Measurements from ENCODE around the gene PKNOX2.

Gene PKNOX2

DNA sequence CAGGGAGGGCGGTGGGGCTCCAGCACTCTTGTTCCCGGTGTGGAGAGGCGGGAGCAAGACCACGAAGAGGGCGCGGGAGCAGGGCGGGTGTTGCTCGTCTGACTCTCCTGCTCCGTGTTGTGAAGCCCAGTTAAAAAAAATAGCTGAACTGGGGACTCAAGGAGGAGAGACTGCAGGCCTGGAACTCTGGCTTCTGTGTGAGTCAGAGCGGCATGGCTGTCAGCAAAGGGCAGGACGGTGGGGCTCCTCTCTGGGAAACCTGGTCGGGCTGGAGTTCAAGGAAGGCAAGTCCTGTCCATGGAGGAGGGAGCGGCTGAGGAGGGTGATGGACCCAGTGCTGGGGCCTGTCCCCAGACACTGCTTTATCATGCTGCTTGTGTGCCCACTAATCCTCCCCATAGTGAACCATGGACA lies 179.2 kb downstream of the PKNOX2 start:
- no peak for DNase-seq

GRCh38 chr11:125344846-125345420 lies 180.4 kb downstream of the PKNOX2 start:
- DNase-seq: no peak

DNA sequence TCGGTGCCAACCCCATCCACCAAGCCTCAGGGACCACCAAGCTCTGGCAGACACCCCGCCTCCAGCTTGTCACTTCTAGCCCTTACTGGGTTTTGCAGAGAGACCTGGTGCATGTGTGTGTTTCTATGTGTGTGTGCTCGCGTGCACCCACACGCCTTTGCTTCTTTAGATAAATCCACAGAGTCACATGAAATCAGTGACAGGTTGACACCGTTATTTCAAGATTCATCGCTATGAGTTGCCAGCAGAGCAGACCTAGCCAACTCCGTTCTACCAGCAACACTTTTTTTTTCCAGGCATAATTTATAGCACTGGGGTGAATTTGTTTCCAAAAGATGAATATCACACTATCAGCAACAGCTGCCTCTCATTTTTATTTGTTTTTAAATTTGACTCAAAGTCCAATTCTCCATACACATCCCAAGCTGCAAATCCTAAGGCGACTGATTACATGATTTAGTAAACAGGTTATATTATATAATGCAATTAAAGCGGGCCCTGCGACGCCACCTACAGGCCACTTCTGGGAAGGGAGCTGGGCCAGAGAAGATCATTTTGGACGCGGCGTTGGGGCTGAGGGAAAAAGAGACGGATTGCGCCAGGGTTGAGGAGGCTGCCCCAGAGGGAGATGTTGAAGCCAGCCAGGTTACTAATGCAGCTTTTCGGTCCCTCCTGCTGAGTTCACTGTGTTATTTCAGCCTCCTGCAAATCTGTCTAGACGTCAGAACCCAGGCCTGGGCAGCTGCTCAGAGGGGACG lies 181.0 kb downstream of the PKNOX2 start:
- peak; percentile 9 for DNase-seq

- DNase-seq: no peak
Measured at GRCh38 chr11:125346179-125346530, 181.6 kb downstream of the PKNOX2 start.

GRCh38 chr11:125346565-125347260 lies 182.2 kb downstream of the PKNOX2 start:
- DNase-seq: no peak

DNA sequence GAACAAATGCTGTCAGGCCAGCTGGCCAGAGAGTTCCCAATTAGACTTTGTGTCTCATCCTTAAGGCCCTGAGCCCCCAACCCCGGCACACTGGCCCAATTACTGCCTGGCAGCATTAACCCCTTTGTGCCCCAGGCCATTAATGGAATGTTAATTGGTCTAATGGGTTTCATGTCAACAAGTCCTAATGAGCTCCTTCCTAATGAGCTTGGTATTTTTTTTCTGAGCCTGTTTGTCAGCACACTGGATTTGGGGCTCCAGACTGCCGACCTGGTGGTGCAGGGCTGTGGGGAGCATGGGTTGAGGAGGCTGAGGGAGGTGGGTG lies 182.7 kb downstream of the PKNOX2 start:
- DNase-seq: no peak

DNA sequence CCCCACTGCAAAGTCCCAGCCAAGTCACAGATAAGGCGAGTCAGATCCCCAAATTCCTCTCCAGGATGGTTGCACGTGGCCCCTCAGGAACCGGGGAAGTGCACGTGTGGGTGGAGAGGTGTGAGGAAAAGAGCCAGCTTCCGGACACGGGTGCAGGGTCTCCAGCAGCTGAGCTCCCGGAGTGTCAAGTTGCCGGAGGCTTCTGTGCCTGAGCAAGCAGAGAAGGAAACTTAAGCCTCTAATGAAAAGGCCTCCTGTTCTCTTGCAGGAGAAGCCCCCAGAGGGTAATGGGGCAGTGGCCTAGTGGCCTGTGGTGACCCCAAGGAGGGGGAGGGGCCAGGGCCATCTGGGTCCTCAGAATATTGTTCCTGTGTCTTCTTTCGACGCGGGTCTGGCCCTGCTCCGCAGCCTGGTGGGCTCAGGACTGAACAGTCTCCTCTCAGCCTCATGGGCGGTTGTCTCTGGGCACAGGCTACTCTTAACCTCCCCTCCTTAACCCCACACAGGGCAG lies 183.6 kb downstream of the PKNOX2 start:
- DNase-seq: no peak

DNA sequence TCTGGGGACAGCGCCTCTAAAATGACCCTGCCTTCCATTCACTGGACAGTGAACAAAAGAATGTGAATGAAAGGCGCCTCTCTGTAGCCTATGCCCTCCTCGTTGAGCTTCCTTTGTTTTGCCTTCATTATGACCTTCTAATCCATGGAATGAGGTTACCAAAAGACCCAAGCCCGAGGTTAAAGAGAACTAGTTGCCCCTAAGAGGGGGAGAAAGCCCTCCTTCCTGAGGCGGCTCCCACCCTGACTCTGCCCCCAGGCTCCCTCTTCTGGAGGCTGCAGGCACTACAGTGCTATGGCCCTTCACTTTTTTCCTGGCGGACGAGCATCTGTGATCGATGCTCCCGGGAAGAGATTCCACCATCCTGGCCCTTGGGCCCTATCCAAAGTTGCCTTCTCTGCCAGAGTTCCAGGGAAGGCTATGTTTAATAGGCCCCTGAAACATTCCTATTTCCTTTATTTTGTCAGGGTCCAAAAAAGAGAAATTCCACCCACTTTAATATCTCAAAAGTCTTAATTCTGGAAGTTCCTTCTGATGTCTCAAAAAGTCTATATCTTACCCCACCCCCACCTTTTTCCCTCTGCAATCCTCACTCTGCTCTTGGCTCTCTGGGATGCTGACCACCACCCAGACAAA lies 184.2 kb downstream of the PKNOX2 start:
- no peak for DNase-seq

GRCh38 chr11:125350206-125351032 lies 185.9 kb downstream of the PKNOX2 start:
- DNase-seq: no peak

GRCh38 chr11:125351033-125351867 lies 186.7 kb downstream of the PKNOX2 start:
- peak; percentile 19 for DNase-seq

- DNase-seq: no peak
Measured at GRCh38 chr11:125351868-125352250, 187.3 kb downstream of the PKNOX2 start.

DNA sequence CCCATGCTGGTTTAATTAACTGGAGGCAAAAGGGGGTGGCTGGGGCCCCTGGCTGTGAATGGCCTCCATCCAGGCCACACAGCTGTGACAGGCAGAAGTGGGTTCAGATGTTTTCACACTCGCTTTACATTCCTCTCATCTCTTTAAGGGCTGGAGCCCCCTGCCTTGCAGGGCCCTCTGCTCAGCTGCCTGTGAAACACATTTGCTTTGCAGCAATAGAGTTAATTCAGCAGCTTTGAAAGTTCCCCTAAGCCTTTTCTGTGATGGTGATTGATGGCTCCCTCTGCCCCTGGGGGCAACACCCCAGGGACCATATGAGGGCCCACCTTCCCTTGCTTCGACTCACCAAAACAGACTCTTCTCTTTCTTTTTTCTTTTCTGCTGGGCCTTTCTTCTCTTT lies 192.2 kb downstream of the PKNOX2 start:
- DNase-seq: no peak

- no peak for DNase-seq
Measured at GRCh38 chr11:125357551-125357950, 193.0 kb downstream of the PKNOX2 start.

DNA sequence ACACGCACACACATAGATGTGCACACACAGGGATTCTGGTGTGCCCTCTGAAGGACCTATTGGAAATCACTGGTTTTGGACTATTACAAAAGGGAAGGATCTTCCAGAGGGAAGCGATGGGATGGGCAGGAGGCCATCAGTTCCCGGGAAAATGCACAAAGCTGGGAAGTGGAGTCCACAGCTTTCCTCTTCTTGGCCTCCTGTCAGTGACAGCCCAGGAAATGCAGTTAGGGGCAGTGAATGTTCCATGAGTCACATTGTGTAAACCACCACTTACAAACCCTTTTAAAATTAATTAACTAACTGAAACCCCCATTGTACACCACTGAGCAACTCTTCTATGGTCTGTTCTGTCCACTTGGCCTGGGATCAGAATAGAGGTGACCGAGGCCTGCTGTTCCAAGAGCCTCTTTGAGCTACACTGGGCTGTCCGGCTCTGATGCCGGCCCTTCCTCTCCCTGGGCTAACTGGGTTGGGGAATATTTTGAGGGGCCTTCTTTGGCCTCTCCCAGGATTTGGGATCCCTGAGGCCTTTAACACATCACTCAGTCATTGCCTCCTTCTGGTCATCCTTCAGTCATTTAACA lies 193.8 kb downstream of the PKNOX2 start:
- DNase-seq: no peak

GRCh38 chr11:125359130-125359529 lies 194.6 kb downstream of the PKNOX2 start:
- DNase-seq: no peak

DNA sequence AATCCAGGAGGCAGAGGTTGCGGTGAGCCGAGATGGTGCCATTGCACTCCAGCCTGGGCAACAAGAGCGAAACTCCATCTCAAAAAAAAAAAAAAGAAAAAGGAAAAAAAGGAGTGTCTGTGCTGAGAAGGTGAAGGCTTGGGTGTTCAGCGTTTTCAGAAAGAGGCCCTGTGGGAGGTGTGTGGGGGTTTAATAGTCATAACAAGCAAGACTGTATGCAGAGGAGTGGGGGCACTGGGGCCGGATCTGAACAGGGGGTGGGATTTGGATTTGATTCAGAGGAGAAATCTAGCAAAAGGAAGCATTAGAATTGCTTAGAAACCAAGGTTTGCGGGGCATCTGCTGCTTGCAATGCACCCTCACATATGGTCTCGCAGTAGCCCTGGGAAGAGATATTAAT lies 195.5 kb downstream of the PKNOX2 start:
- DNase-seq: no peak

DNA sequence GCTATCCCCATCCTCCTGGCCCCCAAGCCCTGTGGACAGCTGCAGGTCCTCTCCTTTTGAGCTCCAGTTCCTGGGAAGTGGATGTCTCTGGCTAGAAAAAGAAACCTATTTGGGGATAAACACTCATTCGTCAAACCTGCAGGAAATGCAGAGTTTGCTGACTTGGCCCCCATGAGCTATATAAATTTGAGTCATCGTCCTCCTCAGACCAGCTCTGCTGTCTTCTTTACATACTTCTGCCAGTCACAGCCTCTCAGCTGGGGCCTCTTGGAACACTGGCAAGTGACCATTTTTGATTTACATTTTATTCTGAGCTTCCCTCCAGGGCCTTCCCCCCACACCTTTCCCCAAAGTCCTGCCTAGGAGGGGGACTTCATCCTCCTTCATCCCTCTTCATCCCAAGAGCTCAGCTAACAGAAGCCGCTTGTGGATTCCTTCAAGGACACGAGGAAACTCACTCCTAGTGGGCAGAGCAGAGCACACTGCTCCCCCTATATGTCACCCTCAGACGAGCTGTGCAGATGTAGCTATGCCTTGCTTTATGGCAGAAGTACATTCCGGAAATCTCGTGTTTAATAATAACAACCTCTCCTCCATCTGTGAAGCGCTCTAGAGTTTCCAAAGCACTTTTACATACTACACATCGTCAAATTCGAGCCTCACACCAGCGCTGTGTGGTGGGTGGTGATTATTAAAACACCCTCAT lies 199.7 kb downstream of the PKNOX2 start:
- no peak for DNase-seq

GRCh38 chr11:125365196-125365931 lies 200.8 kb downstream of the PKNOX2 start:
- no peak for DNase-seq

DNA sequence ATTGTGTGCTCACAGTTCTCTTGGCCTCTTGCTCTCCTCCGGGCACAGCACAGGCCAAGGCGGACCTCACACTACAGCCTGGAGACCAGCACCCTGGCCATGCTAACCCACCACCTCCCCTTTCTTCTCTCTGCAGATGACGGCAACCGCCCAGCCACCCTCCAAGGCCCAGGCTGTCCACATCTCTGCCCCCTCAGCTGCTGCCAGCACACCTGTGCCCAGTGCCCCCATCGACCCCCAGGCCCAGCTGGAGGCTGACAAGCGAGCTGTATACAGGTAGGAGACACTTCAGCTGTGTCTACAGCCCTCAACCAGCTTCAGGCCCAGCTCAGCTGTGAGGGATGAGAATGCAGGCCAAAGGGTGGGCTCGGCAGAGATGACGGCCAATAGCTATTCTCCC lies 203.2 kb downstream of the PKNOX2 start:
- no peak for DNase-seq

DNA sequence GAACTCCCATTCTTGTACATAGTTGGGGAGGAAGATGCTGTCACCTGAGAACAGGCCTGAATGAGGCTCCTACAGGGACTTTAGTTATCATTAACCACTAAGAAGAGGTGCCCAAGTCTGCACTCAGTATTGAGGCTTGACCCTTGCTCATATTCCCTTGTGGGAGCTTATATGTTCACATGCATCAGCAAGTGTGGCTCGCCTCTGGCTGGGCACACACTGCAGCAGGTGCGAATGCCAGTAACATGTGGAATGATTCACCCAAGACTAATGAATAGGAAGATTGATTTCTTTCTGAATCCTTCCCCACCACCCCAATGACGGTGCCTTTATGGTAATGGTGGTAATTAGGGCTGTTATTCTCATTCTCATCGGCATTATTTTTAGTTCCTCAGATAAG lies 204.2 kb downstream of the PKNOX2 start:
- DNase-seq: no peak

All from NCI-H774 (cell line).